ENCODE measurements around the gene THSD7B. TPM values are rescaled to one million over a fixed set of nuclear protein-coding genes. Genes with fewer than 3 reads are reported as not detected.
"Not testable (repeated sequence)": the region's sequence is repeated elsewhere in the genome, so short reads cannot be mapped to it uniquely, and the experiment has no call there.

The THSD7B gene
- total RNA-seq, 1 donor from 2014 or later: not detected

DNA sequence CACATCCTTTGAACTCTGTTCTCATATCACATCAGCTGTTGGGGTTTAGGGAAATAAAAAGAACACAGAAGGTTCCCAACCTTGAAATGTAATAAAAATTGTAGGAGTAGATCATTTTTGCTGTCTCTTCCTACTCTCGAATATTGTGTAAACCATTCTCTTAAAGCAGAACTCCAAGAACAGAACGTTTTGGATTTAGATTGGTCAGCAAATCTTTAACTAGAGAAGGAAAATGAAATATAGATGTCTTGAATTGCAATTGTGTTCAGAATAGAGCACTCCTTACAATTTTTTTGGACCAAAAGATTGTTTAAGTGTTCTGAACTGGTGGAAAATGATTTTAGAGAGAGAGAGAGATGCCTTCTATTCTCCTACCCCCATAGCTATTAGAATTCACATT is 23.9 kb upstream of the THSD7B start:
- H3K4me3 ChIP-seq (ENCODE audit: low read depth, low read length): no peak overlapping the region
- TF ChIP-seq, protein P1, sequence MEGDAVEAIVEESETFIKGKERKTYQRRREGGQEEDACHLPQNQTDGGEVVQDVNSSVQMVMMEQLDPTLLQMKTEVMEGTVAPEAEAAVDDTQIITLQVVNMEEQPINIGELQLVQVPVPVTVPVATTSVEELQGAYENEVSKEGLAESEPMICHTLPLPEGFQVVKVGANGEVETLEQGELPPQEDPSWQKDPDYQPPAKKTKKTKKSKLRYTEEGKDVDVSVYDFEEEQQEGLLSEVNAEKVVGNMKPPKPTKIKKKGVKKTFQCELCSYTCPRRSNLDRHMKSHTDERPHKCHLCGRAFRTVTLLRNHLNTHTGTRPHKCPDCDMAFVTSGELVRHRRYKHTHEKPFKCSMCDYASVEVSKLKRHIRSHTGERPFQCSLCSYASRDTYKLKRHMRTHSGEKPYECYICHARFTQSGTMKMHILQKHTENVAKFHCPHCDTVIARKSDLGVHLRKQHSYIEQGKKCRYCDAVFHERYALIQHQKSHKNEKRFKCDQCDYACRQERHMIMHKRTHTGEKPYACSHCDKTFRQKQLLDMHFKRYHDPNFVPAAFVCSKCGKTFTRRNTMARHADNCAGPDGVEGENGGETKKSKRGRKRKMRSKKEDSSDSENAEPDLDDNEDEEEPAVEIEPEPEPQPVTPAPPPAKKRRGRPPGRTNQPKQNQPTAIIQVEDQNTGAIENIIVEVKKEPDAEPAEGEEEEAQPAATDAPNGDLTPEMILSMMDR (IDR thresholded peaks at IDR 0.05; ENCODE audit: insufficient read depth, low read length, severe bottlenecking): no peak
- FAIRE-seq (no peak), DNase-seq (ENCODE audit: low read depth) (no peak)
- H3K36me3 ChIP-seq (ENCODE audit: control insufficient read depth, insufficient read depth, low read length): no peaks in the 10 kb centered on the region
- no peaks in the 10 kb centered on the region for H3K27me3 ChIP-seq (ENCODE audit: control insufficient read depth, insufficient read depth, low read length)

DNA sequence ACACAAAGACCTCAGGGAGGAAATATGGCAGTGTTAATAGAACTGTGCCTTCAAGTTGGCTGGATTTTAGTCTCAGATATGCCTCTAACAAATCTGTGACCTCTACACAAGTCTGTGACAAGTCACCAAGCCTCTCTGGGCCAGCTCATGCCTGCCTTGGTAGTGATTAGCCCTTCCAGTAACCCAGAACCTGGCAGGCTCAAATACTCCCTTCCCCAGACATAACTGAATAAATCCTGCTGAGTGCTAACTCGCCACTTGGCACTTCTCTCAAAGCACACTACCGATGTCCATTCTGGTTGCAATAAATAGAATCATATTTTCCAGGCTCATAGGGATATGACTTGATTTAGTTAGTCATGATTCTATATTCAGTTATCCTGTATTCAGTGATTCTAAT is 15.3 kb upstream of the THSD7B start:
- no peak overlapping the region for H3K4me3 ChIP-seq (ENCODE audit: low read depth, low read length)
- no peaks in the 10 kb centered on the region for H3K36me3 ChIP-seq (ENCODE audit: control insufficient read depth, insufficient read depth, low read length)
- H3K27me3 ChIP-seq (ENCODE audit: control insufficient read depth, insufficient read depth, low read length): no peaks in the 10 kb centered on the region
- DNase-seq (ENCODE audit: low read depth) (no peak), FAIRE-seq (no peak)
- TF ChIP-seq, protein P1 (IDR thresholded peaks at IDR 0.05; ENCODE audit: insufficient read depth, low read length, severe bottlenecking): no peak

DNA sequence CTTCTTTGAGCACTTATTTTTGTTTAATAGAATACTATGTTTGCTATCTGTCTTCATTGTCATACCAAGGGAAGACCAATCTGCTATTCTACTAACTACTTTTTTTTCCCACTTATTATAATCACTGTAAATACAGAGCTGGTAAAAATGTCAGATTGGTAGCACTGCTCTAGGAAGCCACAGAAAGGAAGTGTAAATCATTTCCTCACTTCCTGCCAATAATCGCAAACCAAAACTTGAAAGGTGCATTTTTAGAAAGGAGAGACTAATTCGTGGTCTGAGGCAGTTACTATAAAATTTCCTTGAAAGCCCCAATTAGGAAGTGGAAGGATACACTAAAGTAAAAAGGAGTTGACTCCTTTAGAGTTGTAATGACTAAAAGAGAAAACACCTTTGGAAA is 13.9 kb upstream of the THSD7B start:
- no peak for DNase-seq (ENCODE audit: low read depth)
- no peaks in the 10 kb centered on the region for H3K36me3 ChIP-seq (ENCODE audit: control insufficient read depth, insufficient read depth, low read length)
- H3K4me3 ChIP-seq (ENCODE audit: low read depth, low read length): no peak overlapping the region
- TF ChIP-seq, protein P1 (IDR thresholded peaks at IDR 0.05; ENCODE audit: insufficient read depth, low read length, severe bottlenecking): no peak
- FAIRE-seq: no peak
- no peaks in the 10 kb centered on the region for H3K27me3 ChIP-seq (ENCODE audit: control insufficient read depth, insufficient read depth, low read length)

DNA sequence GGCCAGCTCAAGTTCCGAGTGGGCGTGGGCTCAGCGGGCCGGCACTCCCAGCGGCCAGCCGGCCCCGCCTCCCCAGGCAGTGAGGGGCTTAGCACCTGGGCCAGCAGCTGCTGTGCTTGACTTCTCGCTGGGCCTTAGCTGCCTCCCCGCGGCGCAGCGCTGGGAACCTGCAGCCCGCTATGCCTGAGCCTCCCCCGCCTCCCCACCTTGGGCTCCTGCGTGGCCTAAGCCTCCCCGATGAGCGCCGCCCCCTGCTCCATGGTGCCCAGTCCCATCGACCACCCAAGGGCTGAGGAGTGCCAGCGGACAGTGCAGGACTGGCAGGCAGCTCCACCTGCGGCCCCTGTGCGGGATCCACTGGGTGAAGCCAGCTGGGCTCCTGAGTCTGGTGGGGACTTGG is 6.8 kb upstream of the THSD7B start:
- H3K4me3 ChIP-seq (ENCODE audit: low read depth, low read length); FAIRE-seq; H3K27me3 ChIP-seq (ENCODE audit: control insufficient read depth, insufficient read depth, low read length); H3K36me3 ChIP-seq (ENCODE audit: control insufficient read depth, insufficient read depth, low read length); DNase-seq (ENCODE audit: low read depth): not testable (repeated sequence)

DNA sequence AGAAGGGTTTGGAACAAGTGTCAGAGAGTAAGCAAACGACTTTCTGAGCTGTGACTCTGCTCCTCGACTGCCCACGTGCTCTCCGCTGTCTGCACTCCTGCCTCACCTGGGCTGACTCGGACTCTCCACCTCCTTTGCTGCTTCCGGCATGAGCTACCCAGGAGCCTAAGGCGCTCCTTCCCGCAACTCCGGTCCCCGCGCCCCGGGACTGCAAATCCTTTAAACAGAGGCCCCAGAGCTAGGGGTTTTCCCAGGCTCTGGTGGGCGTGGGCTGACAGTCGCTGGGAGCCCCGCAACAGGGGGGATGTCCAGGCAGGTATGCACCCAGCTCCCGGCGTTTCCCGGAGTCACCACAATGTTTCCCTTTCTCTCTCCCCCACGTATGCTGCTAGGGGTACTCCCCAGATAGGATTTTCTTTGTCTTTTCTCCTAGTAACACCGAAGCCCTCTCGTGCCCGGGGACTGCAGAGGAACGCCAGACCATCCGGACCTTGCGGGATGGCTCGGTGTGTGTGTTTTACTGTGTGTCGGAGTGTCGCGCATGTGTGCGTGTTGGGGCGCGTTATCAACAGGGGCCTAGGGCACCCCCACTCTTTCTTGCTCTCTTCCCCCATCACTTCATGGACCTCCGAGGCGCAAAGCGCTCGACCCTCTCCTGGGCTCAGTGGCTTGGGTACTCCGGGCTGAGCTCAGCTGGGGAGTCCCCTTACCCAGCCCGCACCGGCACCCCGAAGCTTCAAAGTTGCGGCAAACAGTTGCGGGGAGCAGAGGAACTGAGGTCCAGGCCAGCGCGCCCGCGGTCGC is 691 bp upstream of the THSD7B start:
- DNase-seq (ENCODE audit: low read depth) (peak; percentile 36), FAIRE-seq (no peak)
- Histone ChIP-seq H3K4me3 (ENCODE audit: low read depth, low read length) (peak overlapping the region; percentile 27), H3K27me3 (ENCODE audit: control insufficient read depth, insufficient read depth, low read length) (peaks cover 15% of the 10 kb centered on the region), H3K36me3 (ENCODE audit: control insufficient read depth, insufficient read depth, low read length) (no peaks in the 10 kb centered on the region)
- TF ChIP-seq, protein P1 (IDR thresholded peaks at IDR 0.05; ENCODE audit: insufficient read depth, low read length, severe bottlenecking): no peak

DNA sequence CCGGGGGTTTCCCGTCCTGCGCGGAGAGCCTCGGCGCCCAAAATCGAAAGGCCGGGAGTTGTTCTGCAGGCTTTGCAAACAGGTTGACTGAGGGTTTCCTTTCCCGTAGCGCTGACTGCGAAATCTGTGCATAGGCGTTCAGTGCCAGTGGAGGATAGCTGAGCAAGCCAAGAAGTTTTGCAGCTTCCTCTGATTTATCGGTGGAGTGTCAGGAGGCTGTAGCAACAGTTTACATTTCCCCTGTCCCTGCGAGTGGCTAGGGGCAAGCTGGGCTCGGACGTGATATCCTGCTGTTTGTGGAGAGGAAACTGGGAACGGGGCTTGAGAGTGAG is 694 bp downstream of the THSD7B start:
- Histone ChIP-seq H3K36me3 (ENCODE audit: control insufficient read depth, insufficient read depth, low read length) (no peaks in the 10 kb centered on the region), H3K4me3 (ENCODE audit: low read depth, low read length) (peak overlapping the region; percentile 8), H3K27me3 (ENCODE audit: control insufficient read depth, insufficient read depth, low read length) (peaks cover 15% of the 10 kb centered on the region)
- FAIRE-seq: no peak
- TF ChIP-seq, protein P1 (IDR thresholded peaks at IDR 0.05; ENCODE audit: insufficient read depth, low read length, severe bottlenecking): no peak
- DNase-seq (ENCODE audit: low read depth): no peak

All from bronchial epithelial cell (primary cell).